ENCODE measurements around the gene OR5T2. TPM values are rescaled to one million over a fixed set of nuclear protein-coding genes. Genes with fewer than 3 reads are reported as not detected.

Gene OR5T2
- total RNA-seq (2014; rRNA removed): not detected in 2 replicates
- Bru-seq, nascent RNA: not detected
- not detected for BruChase-seq, experiment 1, labeled RNA remaining after a 6-hour chase
- BruChase-seq, experiment 2, labeled RNA remaining after a 2-hour chase: not detected
- long read RNA-seq: 0 reads

- no peak within 1 kb of the TSS for H3K4me3 ChIP-seq (ENCODE audit: low read length)
- H3K9me2 ChIP-seq (replicated peaks; ENCODE audit: low read length): no peaks in the 10 kb centered on the region
- intact Hi-C loops (cut with micrococcal nuclease): no loop called here
- H3K4me2 ChIP-seq (ENCODE audit: low read length): no peak within 1 kb of the TSS
- ATAC-seq (no peak), DNase-seq (no peak)
- no peaks in the 10 kb centered on the region for H3F3A ChIP-seq (ENCODE audit: low read length, unreplicated experiment)
- no peak within 1 kb of the TSS for H3K9ac ChIP-seq (ENCODE audit: low read length)
- ChIA-PET CTCF (no interaction called here), POLR2A (ENCODE audit: unreplicated experiment) (no interaction called here)
- no peaks in the 10 kb centered on the region for H4K20me1 ChIP-seq (ENCODE audit: low read length)
- TF ChIP-seq CTCF (conservative IDR thresholded peaks at IDR 0.05; ENCODE audit: low read depth, low read length): no peak
- TF ChIP-seq EZH2 (IDR thresholded peaks at IDR 0.05; ENCODE audit: low read length, unreplicated experiment): no peak
- TF ChIP-seq EZH2phosphoT487 (IDR thresholded peaks at IDR 0.05; ENCODE audit: borderline replicate concordance, low read length): no peak
- H3K9me3 ChIP-seq (ENCODE audit: low read length): peaks cover 19% of the 10 kb centered on the region
- no peaks in the 10 kb centered on the region for H3K4me1 ChIP-seq (ENCODE audit: insufficient read depth, low read length)
- no peaks in the 10 kb centered on the region for H3K36me3 ChIP-seq (ENCODE audit: low read depth, low read length)
- H3K27me3 ChIP-seq (ENCODE audit: low read length): no peaks in the 10 kb centered on the region
- BruUV-seq (replicated peaks): no TSS peak
- H3K27ac ChIP-seq (ENCODE audit: low read length): no peak within 1 kb of the TSS
- H3K79me2 ChIP-seq (ENCODE audit: low read length): no peaks in the 10 kb centered on the region
- no peak within 1 kb of the TSS for H2AFZ ChIP-seq (ENCODE audit: low read length)
Measured at GRCh38 chr11:56234155-56234554, at the start of gene OR5T2. TSS of gene OR5T2 (minus strand) at chr11:56234255. CDS start at chr11:56233062, 1,193 bp downstream.

GRCh38 chr11:56273854-56274253 lies 39.8 kb upstream of the OR5T2 start, which contains the start of gene OR5T1:
TSS of gene OR5T1 (plus strand) at chr11:56274154. CDS start at chr11:56275639, 1,485 bp downstream.
- Histone ChIP-seq H3K27ac (ENCODE audit: low read length) (no peak within 1 kb of the TSS), H3K4me2 (ENCODE audit: low read length) (no peak within 1 kb of the TSS), H3K9ac (ENCODE audit: low read length) (no peak within 1 kb of the TSS), H3K79me2 (ENCODE audit: low read length) (no peaks in the 10 kb centered on the region), H3K9me3 (ENCODE audit: low read length) (peaks cover 19% of the 10 kb centered on the region; the same call in 1 of the 2 replicates), H3K4me1 (ENCODE audit: insufficient read depth, low read length) (no peaks in the 10 kb centered on the region), H3K9me2 (replicated peaks; ENCODE audit: low read length) (no peaks in the 10 kb centered on the region), H3F3A (ENCODE audit: low read length, unreplicated experiment) (no peaks in the 10 kb centered on the region), H3K4me3 (ENCODE audit: low read length) (no peak within 1 kb of the TSS), H4K20me1 (ENCODE audit: low read length) (no peaks in the 10 kb centered on the region), H3K36me3 (ENCODE audit: low read depth, low read length) (no peaks in the 10 kb centered on the region), H2AFZ (ENCODE audit: low read length) (no peak within 1 kb of the TSS), H3K27me3 (ENCODE audit: low read length) (no peaks in the 10 kb centered on the region)
- CTCF ChIA-PET: no interaction called here
- no peak for ATAC-seq
- intact Hi-C loops (cut with micrococcal nuclease): no loop called here
- TF ChIP-seq EZH2phosphoT487 (IDR thresholded peaks at IDR 0.05; ENCODE audit: borderline replicate concordance, low read length): no peak
- no peak for TF ChIP-seq CTCF (conservative IDR thresholded peaks at IDR 0.05; ENCODE audit: low read depth, low read length)
- no peak for TF ChIP-seq EZH2 (IDR thresholded peaks at IDR 0.05; ENCODE audit: low read length, unreplicated experiment)
- DNase-seq: no peak
- POLR2A ChIA-PET (ENCODE audit: unreplicated experiment): no interaction called here
- no TSS peak for BruUV-seq (replicated peaks)

GRCh38 chr11:56271092-56271491 lies 37.0 kb upstream of the OR5T2 start:
- Histone ChIP-seq H4K20me1 (ENCODE audit: low read length) (no peaks in the 10 kb centered on the region), H3K27ac (ENCODE audit: low read length) (no peak overlapping the region), H3K4me2 (ENCODE audit: low read length) (no peak overlapping the region), H3K4me1 (ENCODE audit: insufficient read depth, low read length) (no peaks in the 10 kb centered on the region), H3K9me3 (ENCODE audit: low read length) (peaks cover 23% of the 10 kb centered on the region; the same call in 1 of the 2 replicates), H3K9me2 (replicated peaks; ENCODE audit: low read length) (no peaks in the 10 kb centered on the region), H3K4me3 (ENCODE audit: low read length) (no peak overlapping the region), H3K27me3 (ENCODE audit: low read length) (no peaks in the 10 kb centered on the region), H2AFZ (ENCODE audit: low read length) (no peak overlapping the region), H3F3A (ENCODE audit: low read length, unreplicated experiment) (no peaks in the 10 kb centered on the region), H3K79me2 (ENCODE audit: low read length) (no peaks in the 10 kb centered on the region), H3K9ac (ENCODE audit: low read length) (no peak overlapping the region), H3K36me3 (ENCODE audit: low read depth, low read length) (no peaks in the 10 kb centered on the region)
- TF ChIP-seq CTCF (conservative IDR thresholded peaks at IDR 0.05; ENCODE audit: low read depth, low read length) (no peak), EZH2phosphoT487 (IDR thresholded peaks at IDR 0.05; ENCODE audit: borderline replicate concordance, low read length) (no peak), EZH2 (IDR thresholded peaks at IDR 0.05; ENCODE audit: low read length, unreplicated experiment) (no peak)
- intact Hi-C loops (cut with micrococcal nuclease): no loop called here
- CTCF ChIA-PET: no interaction called here
- no peak for DNase-seq
- POLR2A ChIA-PET (ENCODE audit: unreplicated experiment): no interaction called here
- ATAC-seq: no peak
- BruUV-seq (replicated peaks): no TSS peak
